Neutrophil (primary cell): ENCODE data around the gene STK10.

Source experiments
- H3K27ac ChIP-seq: fragments of 200-600 bp; sonication (generic); 2 replicates; pipeline ENCODE4 v1.5.1; 2016; ENCODE audit warnings: mild to moderate bottlenecking, moderate library complexity
- H3K27me3 ChIP-seq: fragments of 200-600 bp; sonication (generic); 2 replicates; pipeline ENCODE4 v1.6.0; 2016; ENCODE audit warnings: mild to moderate bottlenecking
- H3K36me3 ChIP-seq: fragments of 200-600 bp; sonication (generic); 2 replicates; pipeline ENCODE4 v1.5.1; 2017
- H3K4me1 ChIP-seq, 2 experiments: fragments of 200-600 bp in 1 of 2; sonication (generic) in 1 of 2; 1 replicate in 1 of 2; 2 replicates in 1 of 2; pipeline versions ENCODE4 v1.5.1 to v1.6.1; 2013 to 2016; ENCODE audit warnings: low read depth in 1 of 2, low read length in 1 of 2, mild to moderate bottlenecking in 1 of 2, moderate library complexity in 1 of 2; ENCODE audit not compliant: control insufficient read depth in 1 of 2, insufficient read depth in 1 of 2
- H3K4me3 ChIP-seq, 2 experiments: fragments of 200-600 bp in 1 of 2; sonication (generic) in 1 of 2; 1 replicate in 1 of 2; 2 replicates in 1 of 2; pipeline ENCODE4 v1.5.1; 2013 to 2016; ENCODE audit warnings: low read depth in 1 of 2, low read length in 1 of 2, mild to moderate bottlenecking in 1 of 2, moderate library complexity in 1 of 2
- H3K9me3 ChIP-seq: fragments of 200-600 bp; sonication (generic); 2 replicates; pipeline ENCODE4 v1.5.1; 2016
- TF ChIP-seq, protein P1 (sequence below): fragments of 200-600 bp; sonication (generic); IDR thresholded peaks from 2 replicates; pipeline ENCODE4 v1.5.1; 2016; ENCODE audit warnings: antibody characterized with exemption

Gene STK10

GRCh38 chr5:172097356-172097755 lies 90.7 kb downstream of the STK10 start:
- Histone ChIP-seq H3K4me3 (no peak overlapping the region), H3K27me3 (no peaks in the 10 kb centered on the region), H3K9me3 (no peaks in the 10 kb centered on the region), H3K4me1 (peaks cover 7 to 14% of the 10 kb centered on the region in 2 experiments), H3K27ac (peak overlapping the region; percentile 56), H3K36me3 (peaks cover 100% of the 10 kb centered on the region)
- TF ChIP-seq, protein P1, sequence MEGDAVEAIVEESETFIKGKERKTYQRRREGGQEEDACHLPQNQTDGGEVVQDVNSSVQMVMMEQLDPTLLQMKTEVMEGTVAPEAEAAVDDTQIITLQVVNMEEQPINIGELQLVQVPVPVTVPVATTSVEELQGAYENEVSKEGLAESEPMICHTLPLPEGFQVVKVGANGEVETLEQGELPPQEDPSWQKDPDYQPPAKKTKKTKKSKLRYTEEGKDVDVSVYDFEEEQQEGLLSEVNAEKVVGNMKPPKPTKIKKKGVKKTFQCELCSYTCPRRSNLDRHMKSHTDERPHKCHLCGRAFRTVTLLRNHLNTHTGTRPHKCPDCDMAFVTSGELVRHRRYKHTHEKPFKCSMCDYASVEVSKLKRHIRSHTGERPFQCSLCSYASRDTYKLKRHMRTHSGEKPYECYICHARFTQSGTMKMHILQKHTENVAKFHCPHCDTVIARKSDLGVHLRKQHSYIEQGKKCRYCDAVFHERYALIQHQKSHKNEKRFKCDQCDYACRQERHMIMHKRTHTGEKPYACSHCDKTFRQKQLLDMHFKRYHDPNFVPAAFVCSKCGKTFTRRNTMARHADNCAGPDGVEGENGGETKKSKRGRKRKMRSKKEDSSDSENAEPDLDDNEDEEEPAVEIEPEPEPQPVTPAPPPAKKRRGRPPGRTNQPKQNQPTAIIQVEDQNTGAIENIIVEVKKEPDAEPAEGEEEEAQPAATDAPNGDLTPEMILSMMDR = no peak

- Histone ChIP-seq H3K27ac (no peak overlapping the region), H3K9me3 (no peaks in the 10 kb centered on the region), H3K4me3 (no peak overlapping the region), H3K4me1 (peaks cover 7 to 14% of the 10 kb centered on the region in 2 experiments), H3K27me3 (no peaks in the 10 kb centered on the region), H3K36me3 (peaks cover 100% of the 10 kb centered on the region)
- TF ChIP-seq, protein P1 = no peak
Measured at GRCh38 chr5:172096207-172096940, 91.7 kb downstream of the STK10 start.

DNA sequence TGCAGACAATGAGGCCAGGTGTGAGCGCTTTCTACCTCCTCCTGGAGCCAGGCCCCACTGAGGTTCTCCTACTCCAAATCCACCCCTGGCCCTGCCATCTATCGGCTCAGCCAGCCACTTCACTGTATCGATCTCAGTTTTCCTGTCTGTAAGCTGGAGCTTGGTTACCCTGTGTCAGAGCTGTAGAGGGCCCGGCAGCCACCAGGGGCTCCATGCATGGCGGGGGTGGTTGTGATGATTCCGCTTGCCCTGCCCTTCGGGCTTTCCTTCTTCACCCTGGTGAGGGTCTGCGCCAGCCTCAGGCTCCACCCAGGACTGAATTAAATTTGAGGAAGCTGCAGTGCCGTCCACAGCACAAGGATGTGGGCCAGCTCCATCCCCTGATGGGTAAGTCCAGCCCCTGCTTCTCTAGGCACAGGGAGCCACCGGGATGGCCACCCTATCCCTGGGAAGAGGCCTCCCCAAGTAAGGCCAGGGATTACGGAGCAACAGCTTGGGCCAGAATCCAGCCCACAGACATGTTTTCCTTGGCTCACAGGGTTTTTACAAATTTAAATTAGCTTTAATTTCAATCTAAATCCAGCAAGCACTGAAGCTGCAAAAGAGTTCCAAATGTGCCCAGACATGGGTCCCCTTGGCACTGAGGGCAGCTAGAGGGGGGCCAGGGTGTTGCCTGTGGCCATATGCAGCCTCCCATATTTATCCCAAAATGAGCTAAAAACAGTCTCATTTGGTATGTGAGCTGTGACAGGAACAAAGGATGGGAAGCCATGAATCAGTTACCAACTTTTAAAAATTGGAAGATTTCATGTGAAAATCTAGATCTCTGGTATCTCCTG lies 92.4 kb downstream of the STK10 start:
- peaks cover 7 to 14% of the 10 kb centered on the region in 2 experiments for H3K4me1 ChIP-seq

DNA sequence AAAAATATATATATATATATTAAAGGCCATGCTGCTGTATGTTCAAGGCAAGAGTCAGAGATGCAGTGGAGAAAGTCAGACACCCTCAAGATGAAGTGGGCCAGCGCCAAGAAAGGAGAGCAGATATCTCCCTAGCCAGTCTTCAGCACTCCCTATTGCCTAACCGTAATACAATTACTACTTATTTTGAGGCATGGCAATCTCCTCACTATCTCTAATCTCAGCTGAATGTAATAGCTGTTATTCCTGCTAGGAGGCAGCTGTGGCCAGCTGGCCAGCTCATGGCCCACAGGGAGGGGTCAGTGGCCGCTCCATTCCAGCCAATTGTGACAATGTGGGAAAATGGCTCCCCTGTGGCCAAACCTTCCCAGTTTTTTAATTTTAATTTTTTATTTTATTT lies 94.1 kb downstream of the STK10 start:
- no peaks in the 10 kb centered on the region for H3K9me3 ChIP-seq
- no peak overlapping the region for H3K27ac ChIP-seq
- TF ChIP-seq, protein P1 = no peak
- no peaks in the 10 kb centered on the region for H3K27me3 ChIP-seq
- no peak overlapping the region for H3K4me3 ChIP-seq
- peaks cover 7 to 12% of the 10 kb centered on the region in 2 experiments for H3K4me1 ChIP-seq
- H3K36me3 ChIP-seq = peaks cover 100% of the 10 kb centered on the region

More for the DNA sequence above, 92.4 kb downstream of the STK10 start:
- Histone ChIP-seq H3K27ac (no peak overlapping the region), H3K4me3 (no peak overlapping the region), H3K9me3 (no peaks in the 10 kb centered on the region), H3K36me3 (peaks cover 100% of the 10 kb centered on the region), H3K27me3 (no peaks in the 10 kb centered on the region)
- TF ChIP-seq, protein P1 = no peak

- H3K27me3 ChIP-seq = no peaks in the 10 kb centered on the region
- TF ChIP-seq, protein P1 = no peak
- H3K4me1 ChIP-seq = peaks cover 5 to 11% of the 10 kb centered on the region in 2 experiments
- H3K9me3 ChIP-seq = no peaks in the 10 kb centered on the region
- H3K36me3 ChIP-seq = peaks cover 100% of the 10 kb centered on the region
- H3K27ac ChIP-seq = no peak overlapping the region
- no peak overlapping the region for H3K4me3 ChIP-seq
Measured at GRCh38 chr5:172093559-172093958, 94.5 kb downstream of the STK10 start.
